Cerebellar nuclear complex (tissue), 1 donor: Measurements from ENCODE around the gene MEIS2.

ENCODE experiments used
- DNase-seq, 2 experiments: peaks; one replicate each; lab custom pipeline; 2025; lab: John Stamatoyannopoulos, UW

Gene MEIS2

DNA sequence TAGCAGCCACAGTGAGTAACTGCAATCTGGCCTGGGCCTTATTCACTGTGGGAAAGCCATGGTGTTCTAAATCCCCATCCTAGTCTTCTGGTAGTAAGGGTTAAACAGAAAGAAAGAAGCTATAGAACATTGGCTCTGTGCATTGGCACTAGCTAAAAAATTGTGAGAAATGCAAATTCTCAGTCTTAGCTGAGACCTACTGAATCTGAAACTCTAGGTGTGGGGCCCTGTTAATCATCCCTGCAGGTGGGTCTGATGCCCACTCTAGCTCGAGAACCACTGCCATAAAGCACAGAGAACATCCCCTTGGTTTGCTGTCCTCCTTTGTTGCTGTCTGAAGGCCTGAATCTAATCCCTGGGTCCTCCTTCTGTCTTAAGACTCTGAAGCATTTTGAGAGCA lies 59.3 kb downstream of the MEIS2 start:
- DNase-seq: no peak

DNA sequence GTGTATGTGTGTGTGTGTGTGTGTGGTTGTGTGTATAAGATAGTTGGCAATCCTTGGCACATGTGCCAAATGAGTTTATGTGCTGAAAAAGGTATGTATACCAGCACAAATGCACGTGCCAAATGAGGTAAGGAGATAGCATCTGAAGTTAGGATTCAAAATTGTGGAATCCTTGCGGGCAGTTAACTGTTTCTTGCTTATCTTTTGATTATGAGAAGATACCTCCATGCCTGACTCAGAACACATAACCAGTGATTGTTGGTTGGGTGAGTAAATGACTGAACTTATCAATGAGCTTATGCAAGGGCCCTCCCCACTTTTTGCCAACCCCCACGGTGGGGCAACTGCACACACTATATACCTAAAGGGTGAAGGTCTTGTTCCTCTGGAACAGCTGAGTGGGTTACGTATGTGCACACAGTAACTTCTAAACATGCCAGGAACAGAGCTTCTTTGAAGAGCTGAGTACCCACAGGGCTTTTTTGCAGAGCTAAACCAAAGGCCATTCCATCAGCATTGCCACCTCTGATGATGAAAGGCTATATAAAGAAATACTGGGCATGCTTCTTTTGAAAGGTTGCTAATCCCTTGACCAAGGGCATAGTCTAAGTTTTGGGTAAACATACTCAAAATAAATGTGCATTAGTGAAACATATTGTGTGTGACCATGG lies 60.1 kb downstream of the MEIS2 start:
- DNase-seq: no peak

DNA sequence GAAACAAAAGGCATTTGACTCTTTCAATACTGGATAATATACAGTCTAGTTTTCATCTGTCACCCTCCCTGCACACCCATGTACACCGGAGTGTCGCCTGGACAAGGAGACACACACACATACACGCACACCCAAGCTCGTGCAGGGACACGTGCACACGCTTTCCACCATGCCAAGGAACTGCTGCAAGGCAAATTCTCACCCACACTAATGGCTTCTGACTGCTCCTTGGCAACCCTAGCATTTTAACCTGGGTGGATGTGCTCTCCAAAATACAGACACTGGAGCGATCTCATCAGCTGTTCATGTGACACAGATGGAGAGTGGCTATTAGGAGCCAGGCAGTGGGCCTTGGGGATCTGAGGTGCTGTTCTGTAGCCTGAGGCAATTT lies 61.6 kb downstream of the MEIS2 start:
- no peak for DNase-seq

DNA sequence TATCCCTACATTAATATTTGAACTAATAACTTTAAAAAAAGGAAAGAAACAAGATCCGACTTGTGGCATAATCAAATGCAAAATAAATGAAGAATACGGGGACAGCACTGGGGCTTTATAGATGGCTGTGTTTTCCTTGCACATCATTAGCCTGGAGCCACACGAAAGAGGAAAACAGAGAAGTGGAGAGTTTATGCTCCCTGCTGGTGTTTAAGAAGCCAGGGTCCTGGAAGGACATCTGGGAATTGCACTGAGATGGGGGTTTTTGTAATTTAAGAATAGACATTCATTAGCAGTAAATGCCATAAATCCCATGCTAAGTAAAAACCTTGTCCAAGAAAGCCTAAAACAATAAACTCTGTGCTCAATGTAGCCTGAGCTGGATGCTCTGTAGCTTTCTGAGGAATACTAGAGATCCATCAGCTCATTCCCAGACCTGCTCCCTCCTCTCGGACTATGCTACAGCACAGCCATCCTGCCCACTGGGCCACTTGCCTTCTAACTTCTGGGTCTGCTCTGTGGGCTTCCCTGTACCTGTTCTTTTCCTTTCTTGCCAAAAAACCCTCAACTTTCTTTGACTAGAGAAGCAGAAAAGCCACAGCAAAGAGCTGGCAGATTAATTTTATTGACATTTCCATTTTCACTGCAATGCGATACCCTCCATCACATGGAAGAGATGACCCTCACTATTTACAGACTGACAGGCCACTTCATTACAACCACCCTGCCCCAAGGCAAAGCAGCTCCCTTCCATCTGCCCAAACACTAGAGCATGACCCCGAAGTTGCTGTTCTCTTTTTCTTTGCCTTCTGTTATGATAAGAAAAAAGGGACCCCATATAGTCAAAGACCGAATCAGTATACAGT lies 62.3 kb downstream of the MEIS2 start:
- no peak for DNase-seq

DNA sequence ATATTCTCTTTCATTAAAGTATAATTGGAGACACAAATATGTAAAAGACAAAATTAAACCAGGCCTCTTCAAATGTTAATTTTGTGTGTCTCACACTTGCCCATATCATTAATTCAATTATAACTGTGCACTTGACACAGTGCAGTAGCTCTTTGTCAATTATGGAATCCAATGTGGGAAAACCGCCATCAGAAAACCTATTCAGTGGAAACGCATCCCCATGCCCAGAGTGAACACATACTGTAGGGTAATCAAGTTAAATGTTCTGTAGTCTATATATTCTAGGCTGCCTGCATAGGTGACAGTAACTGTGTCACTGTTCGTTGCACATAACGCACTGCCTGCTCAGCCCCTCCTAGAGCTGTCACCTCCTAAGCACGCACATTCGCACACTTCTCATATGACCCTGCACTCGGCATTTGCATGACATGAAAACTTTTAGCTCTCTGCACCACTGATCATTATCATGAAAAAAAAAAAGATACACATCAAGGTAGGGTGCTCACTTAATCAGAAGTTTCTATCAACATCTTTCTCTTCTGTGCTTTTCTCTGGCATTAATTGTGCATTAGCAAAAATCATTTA lies 63.2 kb downstream of the MEIS2 start:
- DNase-seq: no peak

DNA sequence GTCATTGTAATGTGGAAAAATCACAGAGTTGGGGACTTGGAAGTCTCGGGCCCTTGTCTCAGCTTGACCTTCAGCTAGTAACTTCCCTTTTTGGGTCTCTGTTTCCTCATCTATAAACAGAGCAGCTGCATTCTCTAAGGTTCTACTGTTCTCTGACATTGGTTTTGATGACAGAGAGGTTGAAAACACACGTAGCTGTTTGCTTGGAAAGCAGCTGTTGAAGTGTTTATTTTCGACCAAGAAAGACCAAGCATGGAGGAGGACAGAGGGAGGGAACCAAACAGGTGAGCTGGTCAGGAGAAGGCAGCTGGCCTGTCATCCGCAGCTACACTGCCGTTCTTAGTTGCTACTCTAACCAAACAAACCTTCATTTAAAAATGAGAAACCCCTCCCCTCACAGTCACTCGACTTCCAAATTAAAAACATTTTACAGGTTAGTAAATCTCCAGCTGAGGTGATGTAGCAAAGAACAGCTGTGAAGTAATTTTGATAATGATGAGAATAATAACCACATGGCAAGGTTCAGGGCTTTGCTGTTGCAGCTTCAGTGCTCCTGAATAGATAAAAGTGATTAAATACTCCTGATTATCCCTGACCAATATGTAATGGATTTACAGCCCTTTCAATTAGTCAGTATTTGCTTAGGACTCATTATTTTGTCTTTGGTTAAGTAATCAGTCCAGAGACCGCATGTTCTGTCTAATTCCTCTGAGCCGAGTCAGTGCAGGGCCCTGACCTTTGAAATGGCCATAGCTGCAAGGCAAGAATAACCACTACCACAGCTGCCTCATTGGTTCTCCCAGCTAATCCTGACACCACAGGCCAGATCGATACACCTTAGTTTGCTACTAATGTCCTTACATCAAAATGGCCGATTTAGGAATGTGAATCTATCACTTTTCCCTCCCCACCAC lies 65.3 kb downstream of the MEIS2 start:
- DNase-seq: no peak

DNA sequence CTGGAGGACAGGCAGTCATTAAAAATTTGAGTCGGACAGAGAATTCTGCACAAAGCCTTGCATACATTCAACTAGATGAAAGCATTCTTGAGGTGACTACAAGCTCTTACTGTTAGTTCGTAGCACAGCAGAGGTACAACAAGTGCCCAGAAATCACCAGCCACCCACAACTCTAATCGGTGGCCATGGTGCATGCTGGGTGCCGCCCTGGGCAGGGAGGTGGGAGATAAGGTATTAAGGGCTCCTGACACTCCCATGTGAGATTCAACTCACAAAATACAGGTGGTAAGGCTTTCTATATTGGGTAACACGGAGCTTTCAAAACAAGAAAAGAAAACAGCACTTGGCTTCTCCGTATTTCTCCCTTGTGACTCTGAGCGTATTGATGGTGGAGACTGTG lies 66.0 kb downstream of the MEIS2 start:
- DNase-seq: no peak

DNA sequence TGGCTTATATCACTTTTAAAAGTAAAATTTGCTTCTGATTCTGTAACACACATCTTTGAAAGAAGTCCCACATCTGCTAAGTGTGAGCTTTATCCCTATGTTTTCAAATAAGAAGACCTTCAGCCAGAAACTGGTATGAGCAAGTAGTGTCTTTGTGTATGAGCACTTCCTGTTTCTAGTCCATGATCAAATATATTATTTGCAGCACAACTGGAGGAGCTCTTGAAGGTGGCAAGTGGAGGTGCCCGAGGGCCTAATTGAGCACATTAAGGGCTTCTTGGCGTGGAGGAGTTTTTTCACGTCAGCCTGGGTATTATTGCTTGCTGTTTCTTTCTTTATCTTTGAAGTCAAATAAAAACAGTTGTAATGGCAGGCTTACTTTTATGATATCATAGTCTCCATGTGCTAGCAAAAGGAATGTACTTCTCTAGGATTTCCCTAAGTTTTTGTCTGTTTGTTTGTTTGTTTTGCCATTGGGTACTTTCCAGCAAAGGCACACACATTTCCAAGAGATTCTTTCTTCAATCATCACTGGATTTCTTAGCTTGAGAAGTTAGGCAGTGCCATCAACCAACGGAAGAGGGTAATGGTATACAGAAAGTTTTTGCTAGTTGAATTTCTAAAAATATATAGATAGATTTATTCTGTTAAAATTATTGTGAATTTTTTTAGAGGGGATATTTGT lies 68.1 kb downstream of the MEIS2 start:
- no peak for DNase-seq

DNA sequence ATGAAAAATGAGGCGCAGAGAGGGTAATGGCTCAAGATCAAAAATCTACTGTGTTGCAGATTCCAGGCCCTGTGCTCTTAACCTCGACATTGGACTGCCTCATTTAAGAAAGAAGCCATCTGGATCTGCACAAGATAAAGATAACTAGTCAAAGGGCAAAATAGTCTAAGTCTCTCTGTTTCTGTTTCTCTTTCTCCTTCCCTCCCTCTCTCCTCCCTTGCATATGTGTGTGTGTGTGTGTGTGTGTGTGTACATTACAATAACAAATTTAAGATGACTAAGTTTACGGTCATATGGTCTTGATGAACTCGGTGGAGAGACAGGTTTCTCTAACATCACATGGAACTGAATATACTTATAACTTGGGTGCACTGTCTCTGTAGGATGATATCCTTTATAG lies 69.2 kb downstream of the MEIS2 start:
- DNase-seq: no peak

DNA sequence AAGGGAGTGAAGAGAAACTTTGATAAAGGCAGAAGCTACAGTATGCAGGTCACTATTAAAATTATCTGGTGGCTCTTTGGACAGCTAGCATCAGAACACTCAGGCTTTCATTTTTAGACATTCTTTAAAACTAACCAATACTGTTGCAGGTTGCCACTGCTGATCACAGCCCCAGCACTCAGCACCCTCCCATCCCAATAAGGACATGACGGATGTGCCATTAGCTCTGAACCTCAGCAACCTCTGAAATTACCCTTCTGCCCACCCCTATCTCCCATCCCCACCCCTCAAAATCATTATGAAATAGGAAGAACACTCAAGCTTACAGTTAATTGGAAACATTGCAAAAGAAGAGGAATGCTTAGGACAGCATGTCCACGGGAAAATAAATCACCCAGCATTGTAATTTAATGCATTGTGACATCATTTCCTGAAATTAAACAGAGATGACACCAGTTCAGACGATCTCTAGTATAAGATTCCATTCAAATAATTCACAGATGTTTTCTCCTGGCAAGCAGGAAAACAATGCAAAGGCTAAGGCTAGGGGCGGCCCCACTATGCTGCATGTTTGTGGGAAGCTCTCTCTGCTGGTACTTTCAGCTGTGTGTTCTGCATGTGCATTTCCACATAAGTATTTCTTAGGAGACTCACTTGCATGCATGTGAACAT lies 71.6 kb downstream of the MEIS2 start:
- no peak for DNase-seq

DNA sequence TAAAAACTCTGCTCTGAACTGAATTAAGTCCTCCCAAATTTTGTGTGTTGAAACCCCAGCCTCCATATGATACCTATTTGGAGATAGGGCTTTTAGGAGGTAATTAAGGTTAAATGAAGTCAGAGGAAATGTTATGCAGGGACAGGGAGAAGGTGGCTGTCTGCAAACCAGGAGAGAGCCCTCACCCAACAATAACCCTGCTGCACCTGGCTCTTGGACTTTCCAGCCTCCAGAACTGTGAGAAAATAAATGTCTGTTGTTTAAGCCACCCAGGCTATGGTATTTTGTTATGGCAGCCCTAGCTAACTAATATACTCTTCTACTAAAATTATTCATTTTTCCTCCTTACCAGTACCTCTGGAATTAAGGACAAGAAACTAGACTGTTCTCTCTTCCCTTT lies 79.5 kb downstream of the MEIS2 start:
- DNase-seq: no peak

DNA sequence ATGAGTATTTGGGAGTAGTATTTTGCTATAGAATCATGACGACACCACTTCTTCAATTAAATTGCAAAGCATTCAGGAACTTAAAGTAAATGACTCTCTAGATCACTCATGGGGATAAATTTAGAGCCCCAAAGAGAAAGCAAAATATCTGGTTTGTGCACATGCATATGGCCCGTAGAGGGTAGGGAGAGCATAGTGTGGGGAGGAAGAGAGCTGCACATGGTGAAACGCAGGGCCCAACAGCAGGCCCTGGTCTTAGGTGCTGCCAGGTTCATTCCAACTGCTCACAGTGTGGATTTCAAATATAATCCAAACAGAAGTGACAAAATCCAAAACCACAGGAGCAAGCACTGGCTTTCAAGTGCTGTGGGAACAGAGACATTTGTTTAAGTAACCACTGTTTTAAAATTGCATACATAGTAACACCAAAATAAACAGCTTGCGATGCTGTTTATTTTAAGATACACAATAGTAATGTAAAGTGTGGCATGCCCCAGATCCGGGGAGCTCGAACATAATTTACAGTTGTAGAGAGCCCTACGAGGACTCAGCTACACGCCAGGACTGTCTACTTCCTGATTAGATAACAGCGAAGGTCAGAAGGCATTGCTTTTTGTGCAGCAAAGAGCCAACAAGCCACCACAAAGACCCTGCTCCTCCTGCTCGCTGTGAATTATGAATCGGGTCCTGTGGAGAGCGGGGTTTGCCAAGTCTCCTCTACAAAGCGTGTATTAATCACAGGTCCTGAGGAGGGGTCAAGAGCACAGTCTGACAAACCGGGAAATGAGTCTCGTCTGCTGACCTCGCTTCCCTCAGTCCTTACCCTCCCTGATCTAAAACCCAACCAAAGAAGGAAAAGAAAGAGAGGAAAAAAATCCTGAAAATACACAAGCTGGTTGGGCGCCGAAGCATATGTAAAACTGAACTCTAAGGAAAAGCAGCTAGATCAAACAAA lies 80.6 kb downstream of the MEIS2 start:
- no peak for DNase-seq

DNA sequence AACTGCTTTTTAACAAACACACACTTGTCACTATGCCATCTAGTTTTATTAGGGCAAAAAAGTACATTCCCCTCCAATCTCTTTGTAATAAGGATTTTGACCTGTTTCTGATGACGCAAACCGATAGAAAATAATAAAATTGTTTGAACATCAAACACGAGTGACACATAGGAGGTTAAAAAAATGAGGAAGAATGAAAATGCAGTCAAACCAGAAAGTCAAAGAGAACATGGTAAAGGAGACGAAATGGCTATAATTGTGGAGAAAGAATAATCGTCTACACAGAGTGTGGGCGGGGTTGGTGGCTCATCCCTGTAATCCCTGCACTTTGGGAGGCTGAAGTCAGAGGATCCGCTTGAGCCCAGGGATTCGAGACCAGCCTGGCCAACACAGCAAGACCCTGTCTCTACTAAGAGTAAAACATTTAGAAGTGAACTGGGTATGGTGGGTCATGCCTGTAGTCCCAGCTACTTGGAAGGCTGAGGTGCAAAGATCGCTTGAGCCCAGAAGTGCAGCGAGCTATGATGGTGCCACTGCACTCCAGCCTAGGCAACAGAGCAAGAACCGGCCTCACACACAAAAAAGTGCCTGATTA lies 83.2 kb downstream of the MEIS2 start:
- no peak for DNase-seq

DNA sequence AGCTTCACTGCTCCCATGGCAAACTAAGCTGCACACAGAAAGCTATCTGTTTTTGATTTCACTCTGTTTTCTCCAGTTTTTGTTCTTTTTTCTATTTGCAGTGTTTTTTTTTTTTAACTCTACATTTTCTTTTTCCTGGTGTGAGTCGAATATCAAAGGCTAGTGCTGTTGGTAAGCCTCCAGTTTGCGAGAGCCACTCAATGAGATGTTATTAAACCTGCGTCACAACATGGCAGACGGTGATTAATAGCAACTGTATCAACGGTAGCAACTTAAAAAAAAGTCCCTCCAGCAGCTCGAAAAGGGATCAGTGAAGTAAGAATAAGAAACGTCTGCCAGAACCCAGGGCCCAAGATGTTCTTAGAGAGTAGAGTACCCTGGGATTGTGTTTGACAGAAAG lies 84.1 kb downstream of the MEIS2 start:
- no peak for DNase-seq

DNA sequence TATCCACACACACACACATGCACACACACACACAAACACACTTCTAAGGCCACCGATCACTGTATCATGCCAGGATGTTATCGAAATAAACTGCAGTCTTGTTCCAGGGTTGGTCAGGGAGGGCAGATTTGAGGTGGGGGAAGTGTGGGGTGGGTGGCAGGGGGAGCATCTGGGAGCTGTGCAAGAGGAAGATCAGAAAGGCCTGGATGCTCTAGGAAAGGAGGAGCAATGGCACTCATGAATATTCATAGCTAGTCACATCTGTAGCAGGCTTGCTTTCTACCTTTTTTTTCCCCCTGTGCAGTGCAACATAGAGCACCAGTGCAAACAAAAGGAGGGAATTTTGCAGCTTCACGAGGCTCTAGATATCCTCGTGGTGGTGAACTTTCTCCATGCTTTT lies 84.9 kb downstream of the MEIS2 start:
- DNase-seq: no peak

DNA sequence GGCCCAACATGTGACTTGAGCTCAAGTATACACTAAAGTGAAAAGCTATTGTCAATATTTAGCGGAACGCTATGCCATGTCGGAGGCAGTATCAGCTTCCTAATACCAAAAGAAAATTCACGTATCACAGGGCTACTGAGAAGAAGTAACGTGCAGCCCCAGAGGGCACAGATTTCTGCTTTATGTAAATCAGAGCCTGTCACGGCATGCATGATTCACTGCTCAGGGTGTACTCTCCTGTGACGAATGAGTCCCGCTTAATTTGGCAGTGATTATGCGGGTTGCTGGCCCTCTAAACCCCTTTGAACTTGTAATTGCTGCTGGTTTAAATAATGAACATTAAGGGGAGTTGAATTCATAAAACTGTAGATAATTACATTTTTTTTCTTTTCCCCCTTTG lies 85.3 kb downstream of the MEIS2 start:
- DNase-seq: no peak

DNA sequence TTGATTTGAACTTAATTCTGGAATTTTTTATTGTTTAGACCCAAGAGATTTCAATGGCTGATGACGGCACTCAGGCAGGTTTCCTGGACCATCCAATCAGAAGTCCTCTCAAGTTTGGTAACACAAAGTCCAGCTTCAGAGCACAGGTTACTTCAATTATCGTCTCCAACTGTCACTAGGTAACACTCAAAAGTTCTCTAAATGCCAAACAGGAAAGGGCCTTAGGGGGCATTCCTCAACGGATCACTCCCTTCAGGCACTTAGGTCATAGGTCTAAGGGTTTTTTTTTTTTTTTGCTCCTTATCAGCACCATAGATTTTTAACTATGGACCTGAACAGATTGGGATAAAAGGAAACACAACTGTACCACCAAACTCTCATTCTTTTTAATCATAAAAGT lies 85.8 kb downstream of the MEIS2 start:
- DNase-seq: no peak

DNA sequence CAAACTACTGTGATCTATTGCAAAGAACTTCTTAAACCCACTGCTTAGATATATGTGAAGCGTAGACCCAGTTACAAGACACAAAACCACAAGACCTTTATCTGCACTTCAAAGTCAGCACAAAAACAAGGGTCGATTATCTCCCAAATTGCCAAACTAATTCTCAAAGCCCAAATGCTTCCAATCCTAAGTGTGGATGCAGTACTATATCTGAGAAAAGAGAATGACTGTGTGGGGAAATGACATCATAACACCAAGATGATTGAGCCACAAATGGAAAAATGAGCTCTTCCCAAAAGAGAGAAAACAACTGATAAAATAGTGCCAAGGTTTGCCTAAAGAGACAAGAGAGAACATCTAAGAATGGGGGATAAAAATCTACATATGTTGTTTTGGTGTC lies 86.2 kb downstream of the MEIS2 start:
- DNase-seq: no peak

DNA sequence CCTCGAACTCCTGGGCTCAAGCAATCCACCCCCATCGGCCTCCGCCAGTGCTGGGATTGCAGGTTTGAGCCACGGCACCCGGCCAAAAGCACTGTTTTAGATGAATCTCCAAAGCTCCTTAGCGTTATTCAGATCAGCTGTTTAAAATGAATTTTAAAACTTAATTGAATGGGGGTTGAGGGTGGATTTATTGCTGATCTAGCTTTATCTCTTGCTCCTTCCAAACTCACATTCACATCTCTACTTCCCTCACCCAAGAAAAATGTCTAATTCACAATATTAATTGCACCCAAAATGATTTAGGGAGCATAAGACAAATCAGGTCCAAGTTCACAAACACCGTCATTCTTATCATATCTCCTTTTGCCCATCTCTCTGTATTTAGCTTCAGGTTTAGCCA lies 89.8 kb downstream of the MEIS2 start:
- no peak for DNase-seq

DNA sequence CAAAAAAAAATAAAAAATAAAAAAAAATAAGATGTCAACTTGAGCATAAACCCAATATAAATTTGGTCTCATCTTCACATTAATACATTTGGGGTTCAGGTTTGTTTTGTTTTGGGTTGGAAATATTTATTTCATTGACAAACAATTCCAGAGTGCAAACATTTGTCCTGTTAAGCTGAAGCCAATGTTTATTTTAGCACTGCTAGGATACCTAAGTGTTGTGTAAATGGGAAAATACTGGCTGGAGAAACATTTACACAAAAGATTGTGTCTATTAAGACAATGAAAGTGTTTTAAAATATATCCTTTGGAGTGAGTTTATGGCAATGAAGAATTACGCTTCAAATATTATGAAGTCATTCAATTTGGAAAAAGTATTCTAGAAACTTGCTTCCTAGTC lies 91.1 kb downstream of the MEIS2 start:
- no peak for DNase-seq
